GM19193 (cell line): Measurements from ENCODE around the gene KDM4C.

Experiments
- POLR2A ChIP-seq: IDR thresholded peaks from 4 replicates; pipeline ENCODE4 v1.6.1; 2011; ENCODE audit not compliant: insufficient read depth, insufficient read length; ENCODE audit errors: extremely low read depth

The KDM4C gene

GRCh38 chr9:6759185-6759977 is 1.6 kb downstream of the KDM4C start:
- no peak for TF ChIP-seq POLR2A

- no peak for TF ChIP-seq POLR2A
Measured at GRCh38 chr9:6761306-6761705, 3.5 kb downstream of the KDM4C start.

DNA sequence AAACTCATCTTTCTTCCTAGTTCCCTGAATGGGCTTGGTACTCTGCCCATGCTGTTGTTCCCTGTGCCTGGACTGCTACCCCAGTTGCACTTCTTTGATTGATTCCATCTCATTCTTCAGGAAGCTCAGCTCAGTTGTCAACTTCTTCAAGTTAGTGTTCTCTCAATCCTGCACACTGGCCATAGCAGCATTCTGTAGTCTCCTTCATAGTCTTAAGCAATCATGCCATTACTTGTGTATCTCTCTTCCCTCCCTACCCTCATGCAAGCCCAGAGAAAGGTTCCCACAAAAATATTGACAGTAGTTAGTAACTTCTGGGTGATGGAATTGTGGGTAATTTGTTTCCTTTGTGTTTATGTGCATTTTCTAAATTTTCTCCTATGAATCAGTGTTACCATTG is 5.5 kb downstream of the KDM4C start:
- TF ChIP-seq POLR2A = no peak

- TF ChIP-seq POLR2A = no peak
Measured at GRCh38 chr9:6764011-6764410, 6.2 kb downstream of the KDM4C start.

- TF ChIP-seq POLR2A = no peak
Measured at GRCh38 chr9:6764523-6764922, 6.8 kb downstream of the KDM4C start.

- TF ChIP-seq POLR2A = no peak
Measured at GRCh38 chr9:6764950-6765349, 7.2 kb downstream of the KDM4C start.

DNA sequence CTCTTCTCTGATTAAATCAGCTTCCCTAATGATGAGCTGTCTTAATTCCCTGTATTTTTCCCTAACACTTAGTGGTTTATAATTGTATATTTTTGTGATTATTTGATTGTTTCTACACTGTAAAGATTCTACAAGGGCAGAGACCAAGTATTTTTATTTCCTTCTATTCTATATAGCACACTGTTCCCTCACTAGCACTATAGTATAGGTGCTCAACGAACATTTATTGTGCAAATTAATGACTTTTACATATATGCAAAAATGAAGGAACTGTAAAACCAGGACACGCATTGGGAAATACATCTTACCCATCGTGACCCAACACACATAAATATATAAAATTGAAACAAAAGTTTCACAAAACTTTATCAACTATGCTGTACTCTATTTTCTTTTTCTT is 7.6 kb downstream of the KDM4C start:
- no peak for TF ChIP-seq POLR2A

GRCh38 chr9:6766606-6767005 is 8.8 kb downstream of the KDM4C start:
- TF ChIP-seq POLR2A = no peak

- TF ChIP-seq POLR2A = no peak
Measured at GRCh38 chr9:6771722-6772121, 13.9 kb downstream of the KDM4C start.

DNA sequence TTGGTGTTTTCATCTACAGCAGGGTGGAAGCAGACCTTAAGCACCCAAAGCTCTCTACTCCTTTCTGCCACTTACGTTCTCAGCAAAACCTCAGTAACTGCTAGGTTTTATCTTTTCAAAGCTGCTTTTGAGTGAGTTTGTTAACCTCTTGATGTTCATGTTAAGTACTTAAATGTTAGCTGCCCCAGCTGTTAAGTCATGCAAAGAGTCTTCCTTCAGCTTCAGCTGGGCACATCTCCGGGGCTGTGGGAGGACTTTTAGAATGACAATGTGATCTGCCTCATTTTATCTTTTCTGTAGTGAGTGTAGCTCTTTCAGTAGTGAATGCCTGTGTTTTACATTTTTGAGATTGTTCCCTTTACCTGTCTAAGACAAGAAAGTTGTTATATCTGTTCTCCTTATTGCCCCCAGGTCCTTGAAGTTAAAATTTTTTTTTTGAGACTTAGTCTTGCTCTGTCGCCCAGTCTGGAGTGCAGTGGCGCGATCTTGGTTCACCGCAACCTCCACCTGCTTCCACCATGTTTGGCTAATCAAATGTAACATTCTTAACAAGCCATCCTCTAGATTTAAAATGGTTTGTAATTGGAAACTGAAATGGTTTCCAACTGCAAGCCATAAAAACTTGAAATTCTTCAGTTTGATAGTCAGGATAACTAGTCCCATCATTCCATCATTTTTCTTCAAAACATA is 19.6 kb downstream of the KDM4C start:
- no peak for TF ChIP-seq POLR2A

GRCh38 chr9:6779417-6780241 is 21.9 kb downstream of the KDM4C start:
- TF ChIP-seq POLR2A = no peak

- no peak for TF ChIP-seq POLR2A
Measured at GRCh38 chr9:6780690-6781089, 22.9 kb downstream of the KDM4C start.

DNA sequence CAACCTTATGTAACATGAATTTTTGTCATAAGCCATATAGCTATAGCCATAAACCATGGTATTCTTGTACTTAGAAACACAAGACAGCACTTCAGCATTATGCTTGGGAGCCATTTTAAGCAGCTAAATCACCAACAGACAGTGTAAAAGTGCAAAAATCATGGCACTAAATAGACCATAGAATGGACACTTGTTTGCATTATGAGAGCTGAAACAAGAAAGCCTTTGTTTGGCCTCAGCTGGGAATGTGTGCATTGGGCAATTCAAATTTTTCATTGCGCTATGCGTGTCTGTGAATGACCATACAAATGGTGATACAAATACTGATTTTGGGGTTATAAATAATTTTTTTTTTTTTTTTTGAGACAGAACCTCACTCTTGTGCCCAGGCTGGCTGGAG is 23.7 kb downstream of the KDM4C start:
- TF ChIP-seq POLR2A = no peak

- no peak for TF ChIP-seq POLR2A
Measured at GRCh38 chr9:6782345-6782744, 24.6 kb downstream of the KDM4C start.

DNA sequence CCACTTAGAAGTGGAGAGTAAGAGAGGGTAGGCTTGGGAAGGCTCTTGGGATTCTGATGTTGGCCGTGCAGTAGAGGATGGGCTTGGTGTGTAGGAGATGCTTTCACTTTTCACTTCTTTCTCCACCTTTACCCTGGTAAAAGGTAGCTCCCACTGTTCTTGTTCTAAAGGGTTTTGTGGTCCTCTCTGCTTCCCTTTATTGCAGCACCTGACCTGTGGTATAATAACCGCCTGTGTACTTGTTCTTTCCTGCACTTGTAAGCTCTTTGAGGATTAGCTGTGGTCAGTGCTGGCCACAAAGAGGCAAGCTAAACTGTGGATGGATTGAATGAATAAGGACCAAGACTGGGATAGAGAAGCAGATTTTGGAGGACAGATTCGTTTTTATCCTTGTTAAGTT is 25.2 kb downstream of the KDM4C start:
- no peak for TF ChIP-seq POLR2A

GRCh38 chr9:6783753-6784152 is 26.0 kb downstream of the KDM4C start:
- TF ChIP-seq POLR2A = no peak

DNA sequence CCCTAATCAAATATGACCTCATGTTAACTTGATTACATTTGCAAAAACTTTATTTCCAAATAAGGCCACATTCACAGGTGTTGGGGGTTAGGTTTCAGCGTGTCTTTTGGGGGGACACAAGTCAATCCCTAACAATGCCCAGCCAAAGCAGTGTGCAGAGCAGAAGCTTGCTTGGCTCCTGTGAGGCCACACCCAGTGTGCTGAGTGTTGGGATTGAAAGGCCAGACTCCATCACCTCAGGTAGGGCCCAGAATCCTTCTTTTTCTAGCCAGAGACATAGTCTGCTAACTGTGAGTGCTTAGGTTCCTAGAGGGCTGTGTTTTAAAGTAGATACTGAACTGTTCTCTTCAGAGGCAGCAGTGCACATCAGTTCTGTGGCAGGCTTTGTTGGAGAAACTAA is 27.9 kb downstream of the KDM4C start:
- TF ChIP-seq POLR2A = no peak

DNA sequence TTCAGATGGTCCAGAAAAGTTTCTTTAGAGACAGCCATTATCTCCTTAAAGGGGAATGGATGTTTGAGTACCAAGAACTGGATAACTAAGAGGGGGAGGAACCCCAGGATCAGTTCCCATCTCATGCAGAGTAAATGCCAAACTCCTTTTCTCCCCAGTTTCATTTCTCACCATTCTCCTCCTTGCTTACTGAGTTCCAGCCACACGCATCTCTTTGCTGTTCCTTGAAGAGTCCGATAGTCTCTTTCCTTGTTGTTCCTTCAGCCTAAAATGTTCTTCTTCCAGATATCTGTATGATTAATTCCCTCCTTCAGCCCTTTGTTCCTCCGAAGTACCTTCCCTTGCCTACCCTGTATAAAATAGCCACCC is 30.0 kb downstream of the KDM4C start:
- no peak for TF ChIP-seq POLR2A
